ENCODE results near the gene SLC35F3.

DNA sequence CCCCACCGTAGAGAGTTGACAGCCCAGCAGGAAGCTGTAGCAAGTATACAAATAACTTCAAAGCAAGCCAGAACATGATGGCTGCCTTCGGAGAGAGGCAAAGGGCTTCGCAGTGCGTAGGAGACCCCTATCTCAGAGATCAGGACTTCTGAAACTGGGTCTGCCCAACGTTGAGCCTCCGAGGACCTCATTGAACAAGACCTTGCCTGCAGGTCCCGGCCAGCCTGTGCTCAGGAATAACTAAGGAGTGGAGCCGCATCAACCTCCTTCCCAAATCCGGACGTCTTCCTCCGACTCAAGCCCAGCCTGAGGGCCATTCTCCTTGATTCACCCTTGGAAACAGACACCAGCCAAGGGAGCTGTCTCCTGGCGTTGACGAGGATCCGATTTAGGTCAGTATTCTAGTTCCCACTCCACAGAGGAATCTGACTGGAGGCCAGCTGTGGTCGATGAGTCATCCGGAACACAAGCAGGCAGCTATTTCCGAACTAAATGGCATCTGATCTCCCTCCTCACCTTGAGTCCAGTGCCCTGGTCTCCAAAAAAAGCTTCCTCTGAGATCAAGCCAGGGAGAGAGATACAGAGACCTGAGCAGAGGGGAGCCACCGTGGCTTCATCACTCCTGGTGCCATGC lies 302.3 kb downstream of the SLC35F3 start:
- TF ChIP-seq CTCF (conservative IDR thresholded peaks at IDR 0.05; ENCODE audit: low read depth, low read length) (no peak), EZH2 (IDR thresholded peaks at IDR 0.05; ENCODE audit: borderline replicate concordance, low read depth, low read length, poor library complexity, severe bottlenecking) (no peak)
